ENCODE data around the gene CDIPT. TPM values are rescaled to one million over a fixed set of nuclear protein-coding genes. Genes with fewer than 3 reads are reported as not detected.

CDIPT gene
- total RNA-seq, 1 experiment from 2014 or later, result 42.7 TPM

DNA sequence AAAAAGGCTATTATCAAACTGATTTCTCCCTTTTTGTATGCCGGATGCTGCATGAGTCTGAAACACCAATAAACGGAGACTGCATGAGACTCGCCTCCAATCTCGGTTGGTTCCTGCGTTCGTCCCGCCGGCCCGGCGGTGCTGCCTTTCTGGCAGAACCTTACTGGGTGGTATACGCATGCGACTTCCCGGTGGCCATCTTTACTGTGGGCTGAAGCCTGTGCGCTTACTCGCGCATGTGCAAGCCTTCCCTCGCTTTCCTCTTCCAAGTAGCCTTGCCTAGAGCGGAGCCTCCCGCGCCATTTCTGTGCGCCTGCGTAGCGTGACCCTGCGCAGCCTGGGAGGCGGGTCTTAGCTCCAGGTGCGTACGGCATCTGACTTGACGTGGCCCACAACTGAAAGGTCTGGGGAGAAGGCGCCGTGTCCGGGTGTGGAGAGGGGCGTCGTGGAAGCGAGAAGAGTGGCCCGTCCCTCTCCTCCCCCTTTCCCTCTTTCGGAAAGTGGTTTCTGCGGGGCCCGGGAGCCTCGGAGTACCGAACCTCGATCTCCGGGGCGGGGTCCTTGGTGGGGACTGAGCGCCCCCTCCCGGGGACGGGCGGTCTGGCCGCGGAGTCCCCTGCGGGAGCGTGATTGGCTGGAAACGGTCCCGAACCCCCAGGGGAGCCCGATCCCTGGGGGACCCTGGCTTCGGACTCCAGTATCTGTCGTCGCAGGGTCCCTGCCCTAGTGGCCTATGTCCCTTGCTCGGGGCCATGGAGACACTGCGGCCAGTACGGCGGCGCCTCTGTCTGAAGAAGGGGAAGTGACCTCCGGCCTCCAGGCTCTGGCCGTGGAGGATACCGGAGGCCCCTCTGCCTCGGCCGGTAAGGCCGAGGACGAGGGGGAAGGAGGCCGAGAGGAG, 47.0 kb downstream of the CDIPT start, which contains the start of gene PAGR1:
TSS of gene PAGR1 (plus strand) at position 360 of the 901 bp plus-strand sequence. CDS start at position 734, 374 bp downstream.
- Mint-ChIP-seq H3K27ac (ENCODE audit: low read depth, unreplicated experiment) (peak within 1 kb of the TSS; percentile 94), H3K4me3 (ENCODE audit: unreplicated experiment) (peak within 1 kb of the TSS; percentile 89), H3K9me3 (ENCODE audit: unreplicated experiment) (no peaks in the 10 kb centered on the region), H3K27me3 (ENCODE audit: insufficient read depth, unreplicated experiment) (no peaks in the 10 kb centered on the region), H3K36me3 (ENCODE audit: insufficient read depth, unreplicated experiment) (peaks cover 30% of the 10 kb centered on the region), H3K4me1 (ENCODE audit: insufficient read depth, unreplicated experiment) (peaks cover 38% of the 10 kb centered on the region)
- TF ChIP-seq, protein P1, sequence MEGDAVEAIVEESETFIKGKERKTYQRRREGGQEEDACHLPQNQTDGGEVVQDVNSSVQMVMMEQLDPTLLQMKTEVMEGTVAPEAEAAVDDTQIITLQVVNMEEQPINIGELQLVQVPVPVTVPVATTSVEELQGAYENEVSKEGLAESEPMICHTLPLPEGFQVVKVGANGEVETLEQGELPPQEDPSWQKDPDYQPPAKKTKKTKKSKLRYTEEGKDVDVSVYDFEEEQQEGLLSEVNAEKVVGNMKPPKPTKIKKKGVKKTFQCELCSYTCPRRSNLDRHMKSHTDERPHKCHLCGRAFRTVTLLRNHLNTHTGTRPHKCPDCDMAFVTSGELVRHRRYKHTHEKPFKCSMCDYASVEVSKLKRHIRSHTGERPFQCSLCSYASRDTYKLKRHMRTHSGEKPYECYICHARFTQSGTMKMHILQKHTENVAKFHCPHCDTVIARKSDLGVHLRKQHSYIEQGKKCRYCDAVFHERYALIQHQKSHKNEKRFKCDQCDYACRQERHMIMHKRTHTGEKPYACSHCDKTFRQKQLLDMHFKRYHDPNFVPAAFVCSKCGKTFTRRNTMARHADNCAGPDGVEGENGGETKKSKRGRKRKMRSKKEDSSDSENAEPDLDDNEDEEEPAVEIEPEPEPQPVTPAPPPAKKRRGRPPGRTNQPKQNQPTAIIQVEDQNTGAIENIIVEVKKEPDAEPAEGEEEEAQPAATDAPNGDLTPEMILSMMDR (IDR thresholded peaks at IDR 0.05; ENCODE audit: unreplicated experiment), result peak; percentile 94
- CTCF ChIA-PET, result interaction anchor here (0.6 to 5.9 kb wide), 14 partner anchors 8 to 237 kb away, joined by 3 to 50 read pairs (median 4); partner anchors contain the start of gene MAZ
- intact Hi-C loops (cut with micrococcal nuclease), result loop anchor here (1.0 to 2.0 kb wide), 2 partner anchors 26 to 115 kb away; partner anchors contain the start of gene KIF22
- peak; percentile 98 for DNase-seq (ENCODE audit: unreplicated experiment)
- BruUV-seq (replicated peaks), result TSS peak; percentile 22
- POLR2A ChIA-PET, result interaction anchor here (0.5 to 7.9 kb wide), 21 partner anchors 8 to 842 kb away, joined by 3 to 120 read pairs (median 4); partner anchors contain the start of genes ASPHD1, FBRS, HIRIP3 and KCTD13

DNA sequence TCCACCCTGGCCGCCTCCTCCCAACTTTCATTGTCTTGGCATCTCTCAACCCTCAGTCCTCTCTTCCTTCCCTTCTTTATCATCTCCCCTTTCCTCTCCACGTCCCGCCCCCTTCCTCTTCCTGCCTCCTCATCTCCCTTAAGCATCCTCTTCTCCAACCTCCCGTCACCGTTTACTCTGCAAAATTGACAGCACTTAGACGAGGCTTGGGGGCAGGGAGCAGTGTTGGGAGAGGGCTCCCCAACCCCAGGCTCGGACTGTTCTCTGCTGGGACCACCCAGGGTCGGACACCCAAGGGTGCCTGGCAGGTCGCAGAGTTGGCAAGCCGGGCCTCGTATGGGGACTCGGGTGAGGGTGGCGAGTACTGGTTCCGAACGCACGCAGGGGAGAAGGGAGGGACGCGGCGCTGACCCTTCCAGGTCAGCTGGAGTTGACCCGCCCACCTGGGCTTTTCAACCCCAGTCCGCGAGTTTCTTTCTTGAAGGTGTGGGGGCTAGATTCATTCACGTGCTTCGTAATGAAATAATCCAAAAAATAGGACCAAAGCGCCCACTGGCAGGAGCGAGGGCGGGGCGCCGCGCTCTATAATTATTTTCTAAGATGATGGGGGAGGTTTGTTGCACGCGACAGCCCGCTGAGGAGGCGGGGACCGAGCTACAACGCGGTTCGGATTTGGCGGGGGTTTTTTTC, 47.8 kb downstream of the CDIPT start:
- intact Hi-C loops (cut with micrococcal nuclease), result no loop called here
- DNase-seq (ENCODE audit: unreplicated experiment), result no peak
- POLR2A ChIA-PET, result interaction anchor here (0.5 to 7.9 kb wide), 16 partner anchors 8 to 843 kb away, joined by 3 to 120 read pairs (median 4); partner anchors contain the start of genes ASPHD1, FBRS, HIRIP3 and KCTD13
- CTCF ChIA-PET, result interaction anchor here (0.7 to 5.9 kb wide), 8 partner anchors 7 to 182 kb away, joined by 3 to 50 read pairs (median 4); partner anchors contain the start of gene MAZ
- Mint-ChIP-seq H3K9me3 (ENCODE audit: unreplicated experiment) (no peaks in the 10 kb centered on the region), H3K27ac (ENCODE audit: low read depth, unreplicated experiment) (peak overlapping the region; percentile 94), H3K4me1 (ENCODE audit: insufficient read depth, unreplicated experiment) (peaks cover 47% of the 10 kb centered on the region), H3K27me3 (ENCODE audit: insufficient read depth, unreplicated experiment) (no peaks in the 10 kb centered on the region), H3K4me3 (ENCODE audit: unreplicated experiment) (peak overlapping the region; percentile 89), H3K36me3 (ENCODE audit: insufficient read depth, unreplicated experiment) (peaks cover 31% of the 10 kb centered on the region)
- no TSS peak for BruUV-seq (replicated peaks)
- TF ChIP-seq, protein P1 (IDR thresholded peaks at IDR 0.05; ENCODE audit: unreplicated experiment), result no peak

DNA sequence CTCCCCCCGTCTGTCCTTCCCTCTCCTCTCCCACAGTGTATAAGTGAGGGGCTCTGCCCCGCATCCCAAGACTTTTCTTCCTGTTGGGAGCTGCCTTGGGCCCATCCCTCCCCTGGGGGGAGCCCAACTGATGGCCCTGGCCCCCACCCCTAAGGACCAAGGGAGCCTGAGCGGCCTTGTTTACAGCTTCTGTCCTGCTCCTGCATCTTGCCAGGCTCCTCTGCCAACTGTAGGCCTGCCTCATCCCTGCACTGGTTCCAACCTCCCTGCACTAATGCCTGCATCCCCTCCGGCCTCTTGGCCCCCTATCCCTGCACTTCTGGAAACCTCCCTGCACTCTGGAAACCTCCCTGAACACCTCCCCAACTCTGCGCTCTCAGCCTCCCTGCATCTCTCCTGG, 48.4 kb downstream of the CDIPT start:
- peak overlapping the region; percentile 34 for H3K4me3 Mint-ChIP-seq (ENCODE audit: unreplicated experiment)
- peaks cover 36% of the 10 kb centered on the region for H3K36me3 Mint-ChIP-seq (ENCODE audit: insufficient read depth, unreplicated experiment)
- peaks cover 43% of the 10 kb centered on the region for H3K4me1 Mint-ChIP-seq (ENCODE audit: insufficient read depth, unreplicated experiment)
- DNase-seq (ENCODE audit: unreplicated experiment), result no peak
- no peak overlapping the region for H3K27ac Mint-ChIP-seq (ENCODE audit: low read depth, unreplicated experiment)
- intact Hi-C loops (cut with micrococcal nuclease), result no loop called here
- POLR2A ChIA-PET, result no interaction called here
- TF ChIP-seq, protein P1 (IDR thresholded peaks at IDR 0.05; ENCODE audit: unreplicated experiment), result no peak
- CTCF ChIA-PET, result no interaction called here
- no TSS peak for BruUV-seq (replicated peaks)
- H3K27me3 Mint-ChIP-seq (ENCODE audit: insufficient read depth, unreplicated experiment), result no peaks in the 10 kb centered on the region
- H3K9me3 Mint-ChIP-seq (ENCODE audit: unreplicated experiment), result no peaks in the 10 kb centered on the region
